Subcutaneous abdominal adipose tissue (tissue), 5 donors: ENCODE data around the gene STK25.
"Not testable (repeated sequence)": the region's sequence is repeated elsewhere in the genome, so short reads cannot be mapped to it uniquely, and the experiment has no call there.

ENCODE experiments used
- H3K27ac ChIP-seq: one replicate; pipeline ENCODE4 v1.7.0; 2013; ENCODE audit warnings: low read depth, mild to moderate bottlenecking, inconsistent platforms, low read length, moderate library complexity
- H3K27me3 ChIP-seq, 5 donors: one replicate each; pipeline ENCODE4 v1.7.0; 2013; ENCODE audit warnings: low read length in 5 of 5, inconsistent platforms in 1 of 5; ENCODE audit not compliant: control insufficient read depth in 5 of 5, insufficient read depth in 4 of 5
- H3K36me3 ChIP-seq, 5 donors: one replicate each; pipeline ENCODE4 v1.7.0; 2013; ENCODE audit warnings: low read length in 5 of 5; ENCODE audit not compliant: control insufficient read depth in 5 of 5, insufficient read depth in 5 of 5
- H3K4me1 ChIP-seq, 5 donors: one replicate each; pipeline ENCODE4 v1.7.0; 2013; ENCODE audit warnings: low read length in 5 of 5, mild to moderate bottlenecking in 3 of 5, moderate library complexity in 1 of 5; ENCODE audit not compliant: control insufficient read depth in 5 of 5, insufficient read depth in 5 of 5
- H3K4me3 ChIP-seq, 5 donors: one replicate each; pipeline ENCODE4 v1.7.0; 2013; ENCODE audit warnings: low read length in 5 of 5, low read depth in 1 of 5
- H3K9ac ChIP-seq, 5 donors: one replicate each; pipeline ENCODE4 v1.7.0; 2013; ENCODE audit warnings: low read length in 5 of 5, mild to moderate bottlenecking in 4 of 5, moderate library complexity in 3 of 5
- H3K9me3 ChIP-seq, 5 donors: one replicate each; pipeline ENCODE4 v1.7.0; 2013; ENCODE audit warnings: low read length in 5 of 5; ENCODE audit not compliant: control insufficient read depth in 5 of 5
- donor health status: healthy.
- donor health status: healthy.
- donor health status: healthy.
- donor health status: healthy.
- donor health status: healthy.

STK25 gene

DNA sequence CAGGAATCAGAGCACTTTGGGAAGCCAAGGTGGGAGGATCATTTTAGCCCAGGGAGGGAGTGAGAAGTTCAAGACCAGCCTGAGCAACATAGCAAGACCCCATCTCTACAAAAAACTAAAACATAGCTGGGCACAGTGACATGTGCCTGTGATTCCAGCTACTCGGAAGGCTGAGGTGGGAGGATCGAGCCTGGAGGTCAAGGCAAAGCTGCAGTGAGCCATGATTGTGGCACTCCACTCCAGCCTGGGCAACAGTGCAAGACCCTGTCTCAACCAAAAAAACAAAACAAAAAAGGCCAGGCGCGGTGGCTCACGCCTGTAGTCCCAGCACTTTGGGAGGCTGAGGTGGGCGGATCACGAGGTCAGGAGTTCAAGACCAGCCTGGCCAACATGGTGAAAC lies 58.3 kb downstream of the STK25 start:
- H3K9me3 ChIP-seq, H3K27me3 ChIP-seq, H3K4me1 ChIP-seq, H3K4me3 ChIP-seq, H3K9ac ChIP-seq, H3K27ac ChIP-seq: not testable (repeated sequence)
- H3K36me3 ChIP-seq, result peaks cover 0 to 27% (median 16%) of the 10 kb centered on the region in 5 donors

DNA sequence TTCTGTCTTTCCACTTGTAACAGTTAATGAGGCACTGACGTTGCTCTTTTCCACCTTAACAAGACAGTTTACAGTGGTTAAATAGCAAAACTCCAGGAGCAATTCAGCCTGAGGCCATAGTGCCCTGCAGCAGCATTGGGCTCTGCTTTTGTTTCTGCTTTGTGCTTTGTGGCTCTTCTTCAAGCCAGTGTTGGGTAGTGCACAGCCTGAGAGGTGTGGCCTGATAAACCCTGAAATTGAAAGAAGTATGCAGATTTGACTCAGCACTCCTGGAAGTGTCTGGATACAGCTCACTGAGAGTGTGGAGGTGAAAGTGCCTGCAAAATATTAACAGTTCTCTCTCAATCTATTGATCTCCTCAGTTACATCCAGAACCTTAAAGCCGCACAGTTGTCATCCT lies 63.0 kb downstream of the STK25 start:
- Histone ChIP-seq H3K4me1 (no peaks in the 10 kb centered on the region), H3K9ac (no peak overlapping the region), H3K27ac (no peak overlapping the region), H3K4me3 (no peak overlapping the region), H3K27me3 (no peaks in the 10 kb centered on the region), H3K36me3 (peaks cover 0 to 70% (median 47%) of the 10 kb centered on the region in 5 donors), H3K9me3 (no peaks in the 10 kb centered on the region)

DNA sequence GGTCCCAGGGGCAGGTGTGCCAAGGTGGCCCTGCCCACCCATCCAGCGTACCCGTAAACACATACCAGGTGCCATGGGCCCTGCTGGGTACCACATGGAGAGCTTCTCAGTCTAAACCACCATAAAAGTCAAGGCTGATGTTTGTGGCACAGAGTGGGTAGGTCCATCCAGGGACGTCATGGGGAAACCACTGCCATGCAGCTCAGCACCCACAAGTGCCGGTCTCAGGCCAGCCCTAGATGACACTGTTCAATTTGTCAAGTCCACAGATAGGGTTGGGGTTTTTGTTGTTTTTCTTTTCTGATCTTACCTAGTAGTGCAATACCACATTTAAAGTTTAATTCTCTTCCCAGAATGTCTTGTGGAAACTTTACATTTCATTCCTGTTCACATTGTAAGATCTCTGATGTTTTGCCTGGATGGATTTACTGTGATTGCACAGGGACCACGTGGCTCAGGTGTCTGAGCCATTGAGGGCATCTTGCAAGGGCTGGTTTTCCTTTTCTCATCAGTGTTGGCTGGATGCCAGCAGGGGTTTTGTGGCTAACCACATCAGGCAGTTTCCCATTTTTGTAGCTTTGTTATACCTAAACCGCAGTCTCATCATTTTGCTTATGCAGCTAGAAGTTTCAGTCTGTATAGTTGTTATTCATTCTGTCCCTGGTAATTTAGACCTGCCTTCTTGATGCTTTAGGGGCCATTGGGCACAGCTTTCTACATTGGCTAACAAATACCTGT lies 64.7 kb downstream of the STK25 start:
- Histone ChIP-seq H3K9ac (no peak overlapping the region), H3K27ac (no peak overlapping the region), H3K9me3 (no peaks in the 10 kb centered on the region), H3K4me1 (no peaks in the 10 kb centered on the region), H3K27me3 (no peaks in the 10 kb centered on the region), H3K4me3 (no peak overlapping the region), H3K36me3 (peaks cover 0 to 78% (median 50%) of the 10 kb centered on the region in 5 donors)
